ENCODE results near the gene SND1. TPM values are rescaled to one million over a fixed set of nuclear protein-coding genes. Genes with fewer than 3 reads are reported as not detected.

The SND1 gene
- total and polyA plus RNA-seq, 2 of the 4 experiments (the other 2 are of a cell fraction): 154 to 294 TPM

GRCh38 chr7:127733986-127734385, 82.0 kb downstream of the SND1 start:
- no peak for ATAC-seq (ENCODE audit: low read depth)
- intact Hi-C loops (cut with micrococcal nuclease): no loop called here
- Histone ChIP-seq H2AK9ac (replicated peaks; ENCODE audit: low read depth, low read length, poor library complexity) (no peak overlapping the region), H3K4me3 (ENCODE audit: insufficient read depth, low read depth, low read length) (no peak overlapping the region), H4K8ac (ENCODE audit: low read depth in 2 of 2, low read length in 2 of 2) (no peak overlapping the region), H2BK5ac (ENCODE audit: low read depth, low read length, poor library complexity, severe bottlenecking) (no peak overlapping the region), H3K23ac (ENCODE audit: low read depth, low read length) (no peak overlapping the region), H3K9me1 (ENCODE audit: insufficient read depth, low read length) (peaks cover 22% of the 10 kb centered on the region), H3K18ac (ENCODE audit: low read depth, low read length) (no peak overlapping the region), H2AK5ac (ENCODE audit: low read depth, low read length) (no peak overlapping the region), H3K4me1 (ENCODE audit: control insufficient read depth, insufficient read depth, low read length) (no peaks in the 10 kb centered on the region), H2AFZ (replicated peaks; ENCODE audit: low read length, poor library complexity) (no peak overlapping the region), H3K4me2 (ENCODE audit: low read depth, low read length) (no peak overlapping the region), H4K20me1 (ENCODE audit: insufficient read depth, low read length) (peaks cover 56% of the 10 kb centered on the region), H3K36me3 (ENCODE audit: control insufficient read depth, insufficient read depth, low read length) (peaks cover 33% of the 10 kb centered on the region), H2BK120ac (ENCODE audit: low read depth, low read length) (no peak overlapping the region), H4K5ac (ENCODE audit: low read depth, low read length) (no peak overlapping the region), H3K27me3 (ENCODE audit: control insufficient read depth, insufficient read depth, low read length) (no peaks in the 10 kb centered on the region), H2BK20ac (ENCODE audit: low read depth, low read length) (no peak overlapping the region), H3K9ac (ENCODE audit: low read depth, low read length) (no peak overlapping the region), H3K27ac (ENCODE audit: insufficient read depth, low read length) (no peak overlapping the region), H3K56ac (ENCODE audit: extremely low read depth, insufficient read depth, low read length) (no peak overlapping the region), H3K14ac (replicated peaks; ENCODE audit: low read depth, low read length) (no peak overlapping the region), H3K4ac (ENCODE audit: low read depth, low read length) (no peak overlapping the region), H4K91ac (ENCODE audit: insufficient read depth, low read depth, low read length) (no peak overlapping the region), H3K9me3 (ENCODE audit: control insufficient read depth, insufficient read depth, low read length) (no peaks in the 10 kb centered on the region), H3K79me1 (ENCODE audit: low read depth in 1 of 2, low read length in 2 of 2) (peaks cover 52 to 85% of the 10 kb centered on the region in 2 experiments), H2BK15ac (ENCODE audit: low read depth, low read length) (no peak overlapping the region)
- dilution Hi-C loops (cut with HindIII; ENCODE audit: low sequenced_read_pairs, unreplicated experiment): no loop called here
- in situ Hi-C loops (cut with MboI; ENCODE audit: low sequenced_read_pairs): no loop called here
- ChIA-PET POLR2A (ENCODE audit: unreplicated experiment) (no interaction called here), CTCF (no interaction called here)
- no TSS peak for BruUV-seq (replicated peaks)
- DNase-seq: peak; percentile 17
- WGBS, 2 experiments (ENCODE audit: extremely low coverage in 2 of 2, insufficient read length in 1 of 2): no CpG with 5 or more reads among the region's 3 CpGs
- TF ChIP-seq CTCF (conservative IDR thresholded peaks at IDR 0.05; ENCODE audit: low read depth, low read length) (no peak), RFX5 (IDR thresholded peaks at IDR 0.05; ENCODE audit: low read depth, low read length) (no peak), SMC3 (IDR thresholded peaks at IDR 0.05; ENCODE audit: low read depth, low read length) (no peak), CHD1 (IDR thresholded peaks at IDR 0.05; ENCODE audit: low read depth, low read length) (no peak), CEBPB (IDR thresholded peaks at IDR 0.05; ENCODE audit: low read depth, low read length) (no peak), FOS (IDR thresholded peaks at IDR 0.05; ENCODE audit: low read depth, low read length) (no peak), NFE2L2 (IDR thresholded peaks at IDR 0.05; ENCODE audit: low read depth, low read length) (no peak), USF2 (IDR thresholded peaks at IDR 0.05; ENCODE audit: low read depth, low read length) (no peak), POLR2A (IDR thresholded peaks at IDR 0.05; ENCODE audit: low read depth, low read length) (no peak), MXI1 (IDR thresholded peaks at IDR 0.05; ENCODE audit: borderline replicate concordance, low read depth, low read length) (no peak), MAFK (IDR thresholded peaks at IDR 0.05; ENCODE audit: low read depth, low read length) (no peak), MAZ (IDR thresholded peaks at IDR 0.05; ENCODE audit: borderline replicate concordance, low read depth, low read length) (no peak), BHLHE40 (IDR thresholded peaks at IDR 0.05; ENCODE audit: low read depth, low read length) (no peak), RAD21 (IDR thresholded peaks at IDR 0.05; ENCODE audit: low read length) (no peak), ELK1 (IDR thresholded peaks at IDR 0.05; ENCODE audit: borderline replicate concordance, low read depth, low read length) (no peak), RCOR1 (IDR thresholded peaks at IDR 0.05; ENCODE audit: insufficient replicate concordance, low read length) (no peak)
